HG03520 (cell line): ENCODE results near the gene FAR2.
A peak's percentile ranks its signal among the peaks of the same experiment; 100 is the strongest.
"Not testable (repeated sequence)": the region's sequence is repeated elsewhere in the genome, so short reads cannot be mapped to it uniquely, and the experiment has no call there.

Experiments
- ATAC-seq: cut with Tn5 transposase; IDR thresholded peaks from one replicate; pipeline ENCODE4 v1.9.1; 2021; ENCODE audit warnings: mild to moderate bottlenecking, moderate library complexity; ENCODE audit not compliant: unreplicated experiment

FAR2 gene

DNA sequence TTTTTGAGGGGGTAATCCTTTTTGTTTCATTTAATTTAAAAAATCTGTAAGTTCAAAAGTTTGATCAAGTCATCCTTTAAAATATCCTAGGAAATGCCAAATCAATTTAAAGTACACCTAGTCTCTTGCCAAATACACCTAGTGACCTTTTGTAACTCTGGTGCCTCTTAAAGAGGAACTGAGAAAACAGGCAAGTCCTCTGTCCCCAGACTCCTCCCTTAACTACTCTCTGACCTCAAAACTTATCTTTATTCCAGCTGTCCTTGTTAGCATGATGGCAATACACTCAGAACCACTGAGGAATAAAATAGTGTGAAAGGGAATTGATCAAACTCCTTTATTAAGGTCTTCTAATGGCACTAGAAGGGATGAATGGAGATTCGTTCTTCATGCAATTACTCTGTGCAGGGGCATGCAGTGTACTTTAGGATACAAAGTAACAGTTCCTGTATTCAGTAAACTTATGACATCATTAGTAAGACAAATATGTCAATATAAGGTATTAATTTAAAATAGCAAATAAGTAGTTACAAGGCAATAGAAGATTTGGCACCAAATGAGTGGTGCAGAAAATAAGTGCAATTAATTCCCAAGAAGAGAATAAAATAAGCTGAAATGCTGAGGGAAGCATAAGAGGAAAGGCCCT lies 3.3 kb downstream of the FAR2 start:
- peak; percentile 92 for ATAC-seq

GRCh38 chr12:29152981-29153630 lies 4.0 kb downstream of the FAR2 start:
- ATAC-seq = no peak

DNA sequence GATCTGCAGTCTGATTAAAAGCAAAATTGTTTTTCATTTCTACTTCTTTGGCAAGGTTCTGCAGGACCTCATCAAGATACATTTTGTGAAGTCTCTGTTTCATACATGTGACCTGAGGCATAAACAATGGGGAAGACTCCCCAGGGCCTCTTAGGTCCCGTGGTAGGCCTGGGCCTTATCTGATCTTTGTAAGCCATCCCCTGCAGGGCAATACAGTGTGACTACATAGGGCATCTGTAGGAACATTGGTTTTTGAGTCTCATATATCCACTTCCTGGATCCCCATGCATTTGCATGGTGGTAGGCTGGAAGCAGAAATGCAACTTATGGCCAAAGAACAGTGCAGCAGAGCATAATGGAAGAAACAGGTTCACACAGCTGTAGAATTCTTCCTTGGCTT lies 6.0 kb downstream of the FAR2 start:
- ATAC-seq = peak; percentile 35

- ATAC-seq = no peak
These were observed 8.4 kb downstream of the FAR2 start for GRCh38 chr12:29157486-29157946.

- ATAC-seq = no peak
These were observed 9.2 kb downstream of the FAR2 start for GRCh38 chr12:29158115-29158763.

GRCh38 chr12:29159661-29160060 lies 10.6 kb downstream of the FAR2 start:
- no peak for ATAC-seq

DNA sequence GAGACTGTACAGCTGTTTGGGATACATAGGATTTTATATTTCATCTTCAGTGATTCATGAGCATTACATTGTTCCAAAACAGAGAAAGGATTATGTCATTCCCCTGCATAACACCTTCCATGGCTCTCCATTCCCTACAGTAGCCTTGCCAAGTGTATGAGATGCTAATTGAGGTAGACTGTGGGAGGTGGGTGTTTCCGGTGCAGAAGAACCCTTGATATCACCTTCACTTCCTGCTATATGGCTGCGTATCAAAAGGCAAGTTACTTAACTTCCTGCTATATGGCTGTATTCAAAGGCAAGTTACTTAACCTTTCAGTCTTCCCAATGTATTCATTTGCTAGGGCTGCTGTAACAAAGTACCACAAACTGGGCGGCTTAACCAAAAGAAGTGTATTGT lies 11.2 kb downstream of the FAR2 start:
- ATAC-seq = no peak

- no peak for ATAC-seq
These were observed 14.1 kb downstream of the FAR2 start for GRCh38 chr12:29163146-29163545.

GRCh38 chr12:29164477-29165393 lies 15.7 kb downstream of the FAR2 start:
- peak; percentile 100 for ATAC-seq

GRCh38 chr12:29167445-29167844 lies 18.4 kb downstream of the FAR2 start:
- no peak for ATAC-seq

DNA sequence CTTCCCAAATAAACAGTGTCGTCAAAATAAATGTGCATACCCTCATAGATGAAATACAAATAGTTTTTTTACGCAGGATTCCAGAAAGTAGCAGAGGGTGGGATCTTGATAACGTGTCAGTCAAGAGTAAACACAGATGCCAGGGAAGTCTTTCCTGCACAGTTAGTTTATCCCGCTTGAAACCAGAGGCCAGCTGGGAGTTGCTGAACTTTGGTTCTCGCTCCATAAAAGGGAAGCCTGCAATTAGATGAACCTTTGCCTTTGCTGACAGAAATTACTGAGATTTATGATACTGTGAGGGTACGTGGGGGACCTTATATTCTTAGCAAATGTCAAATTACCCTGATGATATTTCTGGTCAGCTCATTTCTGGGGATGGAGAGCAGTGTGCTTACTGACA lies 18.9 kb downstream of the FAR2 start:
- ATAC-seq = no peak

- ATAC-seq = not testable (repeated sequence)
These were observed 20.9 kb downstream of the FAR2 start for GRCh38 chr12:29169978-29170377.

- not testable (repeated sequence) for ATAC-seq
These were observed 21.5 kb downstream of the FAR2 start for GRCh38 chr12:29170478-29171084.

DNA sequence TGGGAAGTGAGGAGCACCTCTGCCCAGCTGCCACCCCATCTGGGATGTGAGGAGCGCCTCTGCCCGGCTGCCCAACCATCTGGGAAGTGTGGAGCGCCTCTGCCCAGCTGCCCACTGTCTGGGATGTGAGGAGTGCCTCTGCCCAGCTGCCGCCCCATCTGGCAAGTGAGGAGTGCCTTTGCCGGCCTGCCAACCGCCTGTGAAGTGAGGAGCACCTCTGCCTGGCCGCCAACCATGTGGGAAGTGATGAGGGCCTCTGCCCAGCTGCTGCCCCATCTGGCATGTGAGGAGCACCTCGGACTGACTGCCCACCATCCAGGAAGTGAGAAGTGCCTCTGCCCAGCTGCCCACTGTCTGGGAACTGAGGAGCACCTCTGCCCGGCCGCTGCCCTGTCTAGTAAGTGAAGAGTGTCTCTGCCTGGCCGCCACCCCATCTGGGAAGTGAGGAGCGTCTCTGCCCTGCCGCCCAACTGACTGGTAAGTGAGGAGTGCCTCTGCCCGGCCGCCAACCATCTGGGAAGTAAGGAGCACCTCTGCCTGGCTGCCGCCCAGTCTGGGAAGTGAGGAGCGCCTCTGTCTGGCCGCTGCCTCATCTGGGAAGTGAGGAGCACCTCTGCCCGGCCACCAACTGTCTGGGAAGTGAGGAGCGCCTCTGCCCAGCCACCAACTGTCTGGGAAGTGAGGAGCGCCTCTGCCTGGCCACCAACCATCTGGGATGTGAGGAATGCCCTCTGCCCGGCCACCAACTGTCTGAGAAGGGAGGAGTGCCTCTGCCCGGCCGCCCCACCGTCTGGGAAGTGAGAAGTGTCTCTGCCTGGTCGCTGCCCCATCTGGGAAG lies 22.6 kb downstream of the FAR2 start:
- no peak for ATAC-seq

GRCh38 chr12:29176941-29177340 lies 27.9 kb downstream of the FAR2 start:
- no peak for ATAC-seq

- not testable (repeated sequence) for ATAC-seq
These were observed 33.2 kb downstream of the FAR2 start for GRCh38 chr12:29182247-29182646.

DNA sequence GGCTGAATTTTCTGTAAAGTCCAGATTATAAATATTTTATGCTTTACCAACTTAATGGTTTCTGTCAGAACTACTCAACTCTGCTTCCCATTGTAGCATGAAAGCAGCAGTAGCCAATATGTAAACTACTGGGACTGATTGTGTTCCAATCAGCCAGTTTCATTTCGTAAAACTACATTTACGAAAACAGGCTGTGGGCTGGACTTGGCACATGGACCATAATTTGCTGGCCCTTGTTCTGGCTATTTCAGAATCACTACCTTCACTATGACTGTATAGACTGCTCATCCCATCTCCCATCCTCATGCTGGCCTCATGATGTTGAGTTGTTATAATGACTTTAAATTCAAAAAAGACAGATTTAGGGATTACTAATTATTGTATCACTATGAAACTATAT lies 38.7 kb downstream of the FAR2 start:
- no peak for ATAC-seq

- ATAC-seq = no peak
These were observed 42.3 kb downstream of the FAR2 start for GRCh38 chr12:29191267-29191850.

- ATAC-seq = no peak
These were observed 49.8 kb downstream of the FAR2 start for GRCh38 chr12:29198901-29199300.
